ENCODE data around the gene RTN4.

GRCh38 chr2:55031505-55031904, 18.7 kb downstream of the RTN4 start:
- TF ChIP-seq POLR2A (IDR thresholded peaks at IDR 0.05) (no peak), CTCF (IDR thresholded peaks at IDR 0.05 in 4 of 5, conservative IDR thresholded peaks at IDR 0.05 in 1 of 5) (no peak)

Data from gastrocnemius medialis (tissue), 4 donors.